DND-41 (cell line): Measurements from ENCODE around the gene ADCY2.

ENCODE experiments used
- ATAC-seq: fragments of 200-7000 bp; cut with Tn5 transposase; 3 replicates; pipeline ENCODE4 v1.9.1; 2021; ENCODE audit warnings: low read depth; ENCODE audit not compliant: insufficient read depth
- DNase-seq: peaks from one replicate; pipeline ENCODE4 v3.0.0-alpha.2; 2020
- H2AFZ ChIP-seq: 2 replicates; pipeline ENCODE4 v1.6.0; 2012; ENCODE audit warnings: low read depth, low read length
- H3K27ac ChIP-seq: 2 replicates; pipeline ENCODE4 v1.5.1; 2012; ENCODE audit warnings: low read length, inconsistent platforms
- H3K27me3 ChIP-seq: fragments of 200-600 bp; sonication (generic); 2 replicates; pipeline ENCODE4 v1.6.0; 2012; ENCODE audit warnings: low read length, mild to moderate bottlenecking, inconsistent platforms; ENCODE audit not compliant: insufficient read depth, poor library complexity
- H3K36me3 ChIP-seq: 2 replicates; pipeline ENCODE4 v1.5.1; 2012; ENCODE audit warnings: low read length, inconsistent platforms; ENCODE audit not compliant: insufficient read depth
- H3K4me1 ChIP-seq: 2 replicates; pipeline ENCODE4 v1.5.1; 2012; ENCODE audit warnings: mild to moderate bottlenecking, low read length; ENCODE audit not compliant: insufficient read depth
- H3K4me2 ChIP-seq: 2 replicates; pipeline ENCODE4 v1.6.0; 2012; ENCODE audit warnings: mild to moderate bottlenecking, moderate library complexity, low read length, inconsistent platforms; ENCODE audit not compliant: insufficient read depth
- H3K4me3 ChIP-seq, 2 experiments: fragments of 200-600 bp in 1 of 2; shearing (Covaris generic) in 1 of 2; 2 replicates each; pipeline ENCODE4 v1.5.1; 2012 to 2016; ENCODE audit warnings: inconsistent platforms in 2 of 2, low read length in 2 of 2, mild to moderate bottlenecking in 2 of 2, low read depth in 1 of 2, moderate library complexity in 1 of 2
- H3K79me2 ChIP-seq: 2 replicates; pipeline ENCODE4 v1.6.0; 2012; ENCODE audit warnings: low read length, inconsistent platforms; ENCODE audit not compliant: insufficient read depth
- H3K9ac ChIP-seq: 2 replicates; pipeline ENCODE4 v1.6.0; 2012; ENCODE audit warnings: low read depth, mild to moderate bottlenecking, inconsistent platforms, low read length, moderate library complexity
- H3K9me3 ChIP-seq: 2 replicates; pipeline ENCODE4 v1.5.1; 2012; ENCODE audit warnings: low read length, moderate library complexity, mild to moderate bottlenecking, inconsistent platforms; ENCODE audit not compliant: insufficient read depth, severe bottlenecking
- H4K20me1 ChIP-seq: 2 replicates; pipeline ENCODE4 v1.6.0; 2012; ENCODE audit warnings: low read length; ENCODE audit not compliant: insufficient read depth
- CTCF ChIP-seq: IDR thresholded peaks from 2 replicates; pipeline ENCODE4 v1.5.1; 2012; ENCODE audit warnings: borderline replicate concordance, low read length, moderate library complexity, mild to moderate bottlenecking; ENCODE audit not compliant: poor library complexity, severe bottlenecking; ENCODE audit errors: extremely low read depth
- EZH2 ChIP-seq: IDR thresholded peaks from 3 replicates; pipeline ENCODE4 v1.6.1; 2012; ENCODE audit warnings: borderline replicate concordance, low read depth, mild to moderate bottlenecking, moderate library complexity, low read length, inconsistent platforms; ENCODE audit not compliant: severe bottlenecking

The ADCY2 gene

GRCh38 chr5:7391814-7392692, 3.9 kb upstream of the ADCY2 start:
- Histone ChIP-seq H3K79me2 (no peaks in the 10 kb centered on the region), H3K4me1 (no peaks in the 10 kb centered on the region), H3K27me3 (no peaks in the 10 kb centered on the region), H3K36me3 (no peaks in the 10 kb centered on the region), H2AFZ (no peak overlapping the region), H3K27ac (no peak overlapping the region), H4K20me1 (no peaks in the 10 kb centered on the region), H3K4me3 (no peak overlapping the region), H3K9ac (no peak overlapping the region), H3K9me3 (peaks cover 3% of the 10 kb centered on the region), H3K4me2 (no peak overlapping the region)
- TF ChIP-seq EZH2 = no peak
- peak; percentile 42 for TF ChIP-seq CTCF
- DNase-seq (no peak), ATAC-seq (no peak)

DNA sequence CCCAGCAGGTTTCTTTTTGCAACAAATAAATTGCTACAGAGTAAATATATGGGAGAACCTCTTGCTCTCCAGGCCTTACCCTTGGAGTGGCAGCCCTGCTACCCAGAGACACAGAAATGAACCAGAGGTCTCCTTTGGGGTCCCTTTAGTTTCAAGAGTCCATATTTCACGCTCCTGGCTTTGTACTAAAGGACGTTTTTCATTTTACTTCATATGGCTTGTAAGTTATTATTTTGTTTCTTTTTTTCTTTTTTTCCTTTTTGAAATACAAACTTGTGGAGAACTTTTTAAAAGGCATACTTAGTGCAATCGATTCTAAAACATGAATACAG, 3.3 kb upstream of the ADCY2 start:
- no peaks in the 10 kb centered on the region for H4K20me1 ChIP-seq
- no peak overlapping the region for H3K4me3 ChIP-seq
- no peak overlapping the region for H3K27ac ChIP-seq
- TF ChIP-seq CTCF = no peak
- no peak for TF ChIP-seq EZH2
- H3K27me3 ChIP-seq = no peaks in the 10 kb centered on the region
- H3K9me3 ChIP-seq = peaks cover 3% of the 10 kb centered on the region
- no peak for DNase-seq
- no peaks in the 10 kb centered on the region for H3K36me3 ChIP-seq
- H2AFZ ChIP-seq = no peak overlapping the region
- no peak overlapping the region for H3K9ac ChIP-seq
- H3K4me2 ChIP-seq = no peak overlapping the region
- ATAC-seq = no peak
- no peaks in the 10 kb centered on the region for H3K79me2 ChIP-seq
- no peaks in the 10 kb centered on the region for H3K4me1 ChIP-seq

DNA sequence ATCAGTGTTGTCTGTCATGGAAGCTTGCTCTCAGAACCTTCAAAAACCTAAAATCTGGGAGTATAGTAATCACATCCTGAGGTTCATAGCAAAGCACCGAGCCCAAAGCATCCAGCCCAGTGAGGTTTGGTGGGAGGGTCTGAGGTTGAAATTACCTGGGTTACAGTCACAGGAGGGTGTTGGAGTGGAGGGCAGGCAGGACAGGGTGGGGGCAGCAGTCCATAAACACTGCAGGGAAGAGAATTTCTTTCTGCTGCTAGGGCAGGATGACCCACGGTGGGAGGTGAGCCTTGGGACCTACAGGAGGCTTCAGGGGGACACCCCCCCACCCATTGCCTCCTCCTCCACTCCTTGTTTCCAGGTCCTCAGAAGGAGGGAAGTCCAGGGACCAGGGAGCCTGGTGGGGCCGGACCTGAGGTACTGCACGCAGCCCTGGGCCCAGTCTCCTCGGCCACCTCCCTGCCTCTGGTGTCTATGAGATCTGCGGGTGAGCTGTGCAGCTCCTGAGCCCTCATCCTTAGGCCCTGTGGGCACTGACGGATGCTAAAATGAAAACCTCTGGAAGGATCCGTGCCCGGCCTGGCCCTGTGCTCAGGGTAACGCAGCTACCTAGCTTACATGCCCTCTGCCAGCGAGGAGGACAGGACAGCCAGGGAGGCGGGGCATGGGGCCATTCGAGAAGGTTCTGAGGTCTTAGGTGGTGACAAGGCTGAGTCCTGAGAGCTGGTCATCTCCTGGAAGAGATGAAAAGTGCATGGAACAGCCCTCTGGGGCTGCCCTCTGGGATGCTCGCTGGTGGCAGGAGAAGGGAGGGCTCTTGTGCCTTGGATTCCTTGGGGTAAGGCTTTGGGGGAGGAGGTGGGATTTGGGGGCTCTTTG, 1.8 kb upstream of the ADCY2 start:
- ATAC-seq (no peak), DNase-seq (no peak)
- Histone ChIP-seq H3K79me2 (no peaks in the 10 kb centered on the region), H2AFZ (no peak overlapping the region), H4K20me1 (no peaks in the 10 kb centered on the region), H3K9ac (no peak overlapping the region), H3K4me3 (no peak overlapping the region), H3K27me3 (no peaks in the 10 kb centered on the region), H3K4me1 (no peaks in the 10 kb centered on the region), H3K27ac (no peak overlapping the region), H3K9me3 (peaks cover 3% of the 10 kb centered on the region), H3K36me3 (no peaks in the 10 kb centered on the region), H3K4me2 (no peak overlapping the region)
- TF ChIP-seq CTCF = no peak
- TF ChIP-seq EZH2 = no peak
